GM18498 (cell line): ENCODE measurements around the gene MAP4K1.
A peak's percentile ranks its signal among the peaks of the same experiment; 100 is the strongest.

ENCODE experiments used
- ATAC-seq: cut with Tn5 transposase; IDR thresholded peaks from one replicate; pipeline ENCODE4 v1.9.1; 2021; ENCODE audit warnings: mild to moderate bottlenecking, moderate library complexity; ENCODE audit not compliant: unreplicated experiment

MAP4K1 gene

GRCh38 chr19:38617764-38618589, at the start of gene MAP4K1:
TSS of gene MAP4K1 (minus strand) at chr19:38617953. CDS start at chr19:38617895, 58 bp downstream.
- peak; percentile 66 for ATAC-seq

GRCh38 chr19:38666663-38667511, 49.1 kb upstream of the MAP4K1 start:
- ATAC-seq = no peak

GRCh38 chr19:38665950-38666662, 48.4 kb upstream of the MAP4K1 start:
- no peak for ATAC-seq

- no peak for ATAC-seq
Observed at GRCh38 chr19:38665219-38665931, 47.6 kb upstream of the MAP4K1 start.

GRCh38 chr19:38664503-38665211, 46.9 kb upstream of the MAP4K1 start:
- ATAC-seq = no peak

GRCh38 chr19:38663957-38664502, 46.3 kb upstream of the MAP4K1 start:
- no peak for ATAC-seq

- ATAC-seq = no peak
Observed at GRCh38 chr19:38663156-38663651, 45.5 kb upstream of the MAP4K1 start.

GRCh38 chr19:38662537-38663155, 44.9 kb upstream of the MAP4K1 start:
- ATAC-seq = no peak

- ATAC-seq = no peak
Observed at GRCh38 chr19:38661996-38662395, 44.2 kb upstream of the MAP4K1 start.

GRCh38 chr19:38661136-38661535, 43.4 kb upstream of the MAP4K1 start:
- ATAC-seq = no peak

GRCh38 chr19:38660724-38661123, 43.0 kb upstream of the MAP4K1 start:
- no peak for ATAC-seq

- no peak for ATAC-seq
Observed at GRCh38 chr19:38658462-38659306, 40.9 kb upstream of the MAP4K1 start.

GRCh38 chr19:38657633-38658222, 40.0 kb upstream of the MAP4K1 start:
- ATAC-seq = no peak

- no peak for ATAC-seq
Observed at GRCh38 chr19:38656171-38656981, 38.6 kb upstream of the MAP4K1 start.

GRCh38 chr19:38655148-38655824, 37.5 kb upstream of the MAP4K1 start:
- peak; percentile 62 for ATAC-seq

GRCh38 chr19:38654628-38655055, 36.9 kb upstream of the MAP4K1 start:
- no peak for ATAC-seq
